Measurements from ENCODE around the gene NCF4.

NCF4 gene

DNA sequence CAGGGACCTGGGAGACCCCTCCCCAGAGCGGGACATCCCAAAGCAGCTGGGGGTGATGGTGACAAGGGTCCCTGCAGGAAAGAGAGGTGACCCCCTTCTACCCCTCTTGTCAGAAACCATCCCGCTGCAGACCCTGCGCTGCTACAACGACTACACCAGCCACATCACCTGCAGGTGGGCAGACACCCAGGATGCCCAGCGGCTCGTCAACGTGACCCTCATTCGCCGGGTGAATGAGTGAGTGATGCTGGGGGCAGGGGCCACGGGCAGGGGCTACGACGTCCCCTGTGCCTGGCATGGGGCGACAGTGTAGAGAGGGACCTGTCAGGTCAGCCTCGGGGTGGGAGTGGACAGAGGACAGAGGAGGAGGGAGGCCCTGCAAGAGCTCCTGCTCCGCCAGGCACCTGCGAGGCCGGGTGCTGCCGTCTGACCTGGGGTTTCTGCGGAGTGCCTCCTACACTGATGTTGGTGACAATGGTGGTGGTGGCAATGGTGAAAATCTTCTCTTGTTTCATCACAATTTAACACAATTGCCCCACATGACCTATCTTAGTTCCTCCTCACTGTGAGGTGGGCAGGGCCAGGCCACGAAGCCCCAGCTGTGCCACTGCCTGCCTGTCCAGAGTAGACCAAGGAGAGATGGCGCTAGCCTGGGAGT, 62.5 kb downstream of the NCF4 start:
- DNase-seq: no peak

DNA sequence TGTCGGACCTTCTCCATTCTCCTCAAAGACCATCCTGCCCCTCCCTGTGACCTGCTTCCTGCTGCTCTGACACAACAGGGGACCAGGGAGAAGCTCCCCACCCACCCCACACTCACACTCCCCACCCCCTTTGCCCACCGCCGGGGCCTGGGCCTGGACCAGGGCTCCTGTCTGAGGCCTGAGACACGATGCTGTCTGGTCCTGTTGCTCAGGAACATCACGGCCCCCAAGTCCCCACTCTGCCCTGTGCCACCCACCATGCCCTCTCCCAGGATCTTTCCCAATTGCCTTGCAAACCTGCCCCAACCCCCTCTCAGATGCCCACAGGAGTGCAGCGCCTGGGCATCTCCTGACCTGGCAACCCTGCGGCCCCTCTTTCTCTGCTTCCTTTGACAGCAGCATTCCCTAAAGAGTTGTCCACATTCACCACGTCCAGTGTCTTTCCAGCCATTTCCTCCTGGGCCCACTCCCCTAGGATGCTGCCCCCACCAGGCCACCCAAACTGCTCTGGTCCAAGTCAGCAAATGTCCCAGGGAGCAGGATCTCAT, 63.4 kb downstream of the NCF4 start:
- DNase-seq: no peak

DNA sequence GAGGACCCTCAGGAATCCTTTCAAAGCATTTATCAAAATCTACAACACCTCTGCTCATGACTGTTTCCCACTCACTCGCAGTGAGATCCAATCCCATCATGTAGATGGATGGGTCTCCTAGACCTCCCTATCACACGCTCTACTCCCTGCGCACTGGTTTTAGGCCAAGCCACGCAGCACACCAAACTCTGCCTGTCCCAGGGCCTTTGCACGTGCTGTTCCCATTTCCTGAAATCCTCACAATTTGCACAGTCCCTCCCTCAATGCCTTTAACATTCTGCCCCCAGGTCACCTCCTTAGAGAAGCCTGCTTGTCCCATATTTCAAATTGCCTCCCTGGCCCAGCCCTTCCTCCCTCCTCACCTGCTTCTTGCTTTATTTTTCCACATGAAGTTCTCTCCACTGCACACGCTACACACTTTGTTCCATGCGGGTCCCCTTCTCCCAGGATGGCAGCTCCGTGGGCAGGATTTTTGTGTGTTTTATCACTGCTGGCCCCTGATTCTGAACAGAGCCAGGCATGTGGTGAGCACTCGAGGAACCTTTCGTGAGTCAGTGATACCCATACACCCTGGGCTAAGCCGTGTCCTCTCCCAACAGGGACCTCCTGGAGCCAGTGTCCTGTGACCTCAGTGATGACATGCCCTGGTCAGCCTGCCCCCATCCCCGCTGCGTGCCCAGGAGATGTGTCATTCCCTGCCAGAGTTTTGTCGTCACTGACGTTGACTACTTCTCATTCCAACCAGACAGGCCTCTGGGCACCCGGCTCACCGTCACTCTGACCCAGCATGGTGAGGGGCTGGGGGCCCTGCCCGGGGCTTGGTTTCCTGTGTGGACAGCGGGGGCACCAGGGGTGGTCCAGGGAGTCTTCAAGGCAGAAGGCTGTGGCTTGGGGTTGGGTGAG, 64.8 kb downstream of the NCF4 start:
- DNase-seq: no peak

DNA sequence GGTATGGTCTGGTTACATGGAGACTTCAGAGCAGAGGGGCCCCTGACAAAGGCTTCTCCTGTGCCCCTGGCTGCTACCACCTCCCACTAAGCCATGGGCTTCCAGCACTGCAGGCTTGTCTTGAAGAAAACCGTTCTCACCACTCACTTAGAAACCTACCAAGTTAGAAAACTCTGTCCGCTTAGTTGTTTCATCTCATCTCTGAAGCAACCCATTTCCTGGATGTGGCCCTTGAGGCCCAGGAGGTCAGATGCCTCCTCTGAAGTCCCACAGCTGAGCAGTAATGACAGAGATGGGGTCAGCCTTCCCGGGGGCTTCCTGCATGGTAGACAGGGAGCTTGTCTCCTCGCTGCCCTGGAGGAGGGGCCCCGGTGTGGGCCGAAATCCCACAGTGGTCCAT, 65.5 kb downstream of the NCF4 start:
- no peak for DNase-seq

DNA sequence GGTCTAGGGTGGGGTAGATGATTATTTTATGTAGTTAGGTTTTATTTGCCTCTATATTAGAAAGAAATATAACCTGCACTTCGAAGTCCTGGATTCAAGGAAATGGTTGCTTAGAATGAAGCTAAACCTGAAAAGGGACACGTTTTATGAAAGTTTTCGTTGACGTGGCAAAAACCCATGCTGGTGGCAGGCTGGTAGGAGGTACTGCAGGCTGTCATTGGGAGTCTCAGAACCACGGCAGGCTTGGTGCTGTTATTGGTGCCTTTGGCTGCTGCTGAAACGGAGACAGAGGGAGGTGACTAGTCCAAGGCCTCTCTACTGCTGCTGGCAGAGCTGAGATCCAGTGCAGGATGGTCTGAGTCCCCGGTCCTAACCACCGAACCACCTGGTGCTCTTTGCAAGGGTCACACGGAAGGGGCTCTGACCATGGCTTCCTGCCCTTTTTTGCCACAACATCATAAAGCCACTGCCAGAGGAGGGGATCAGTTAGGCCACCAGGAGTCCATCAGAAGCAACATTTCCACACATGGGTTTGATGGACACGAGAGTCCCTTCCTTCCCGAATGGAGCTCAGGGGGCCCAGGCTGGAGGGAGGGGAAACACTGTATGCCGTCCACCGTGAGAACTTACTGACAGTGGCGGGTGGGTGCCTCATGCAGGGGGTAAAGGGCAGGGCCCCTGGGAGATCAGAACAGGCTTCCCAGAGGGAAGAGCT, 66.1 kb downstream of the NCF4 start:
- DNase-seq: no peak

Data from stimulated activated CD4-positive, alpha-beta T cell treated with anti-CD3 and anti-CD28 coated beads, Interleukin-2, amount 100 ng/mL, for 24 hours (primary cell).